Measurements from ENCODE around the gene PRPF31. TPM values are rescaled to one million over a fixed set of nuclear protein-coding genes. Genes with fewer than 3 reads are reported as not detected.
A peak's percentile ranks its signal among the peaks of the same experiment; 100 is the strongest.
"Not testable (repeated sequence)": the region's sequence is repeated elsewhere in the genome, so short reads cannot be mapped to it uniquely, and the experiment has no call there.

The PRPF31 gene
- total and polyA plus RNA-seq, 8 donors: 14.4 to 47.1 (median 21.0) TPM

DNA sequence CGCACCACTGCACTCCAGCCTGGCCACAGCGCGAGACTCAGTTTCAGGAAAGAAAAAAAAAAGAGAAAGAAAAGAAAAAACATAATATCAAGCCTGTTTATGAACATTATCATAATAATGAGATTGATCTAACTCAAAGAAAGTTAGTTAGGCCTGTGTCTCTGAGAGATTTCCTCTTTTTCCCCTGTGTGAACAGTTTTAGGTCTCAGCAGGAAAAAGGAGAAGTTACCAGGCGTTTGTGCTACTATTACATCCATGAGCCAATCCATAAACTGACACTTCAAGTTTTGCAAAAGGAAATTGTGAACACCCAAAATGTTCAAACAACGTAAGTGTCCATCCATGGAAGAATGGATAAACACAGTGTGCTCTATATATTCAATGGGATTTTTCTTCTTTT, 38.2 kb upstream of the PRPF31 start:
- ATAC-seq (no peak), DNase-seq (no peak), FAIRE-seq (no peak)
- Histone ChIP-seq H3K36me3 (no peaks in the 10 kb centered on the region), H3K27me3 (no peaks in the 10 kb centered on the region), H3K27ac (no peak overlapping the region), H3K4me1 (no peaks in the 10 kb centered on the region), H3K4me3 (no peak overlapping the region), H3K9me3 (no peaks in the 10 kb centered on the region)
- 64 to 76% methylated on average over 5 of the region's 5 CpGs for WGBS, 2 donors
- no peak for TF ChIP-seq CTCF (IDR thresholded peaks at IDR 0.05)
- intact Hi-C loops (cut with DNase I): no loop called here

DNA sequence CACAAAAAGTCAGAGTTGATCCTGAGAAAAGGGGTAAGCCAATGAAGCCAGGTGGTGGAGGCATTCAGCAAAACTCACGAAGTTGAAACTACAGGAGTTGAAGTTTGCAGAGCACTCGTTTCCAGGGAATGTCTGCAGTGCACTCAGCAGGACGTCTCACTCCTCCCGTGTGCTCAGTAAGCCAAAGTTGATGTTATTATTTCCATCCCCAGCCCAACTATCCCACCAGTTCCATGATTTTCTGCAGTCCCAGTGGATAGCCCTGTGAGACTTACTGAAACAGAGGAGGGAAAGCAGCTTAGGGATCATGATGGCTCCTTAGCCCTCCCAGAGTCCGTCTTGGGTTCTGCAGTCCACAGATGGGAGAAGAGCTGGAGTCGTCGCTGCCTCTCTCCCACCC, 34.5 kb upstream of the PRPF31 start, which contains the start of gene TARM1:
TSS of gene TARM1 (minus strand) at position 334 of the 400 bp plus-strand sequence. CDS start at position 309, 25 bp downstream.
- Histone ChIP-seq H3K36me3 (no peaks in the 10 kb centered on the region), H3K4me3 (no peak within 1 kb of the TSS), H3K4me1 (no peaks in the 10 kb centered on the region), H3K27ac (no peak within 1 kb of the TSS), H3K27me3 (no peaks in the 10 kb centered on the region), H3K9me3 (no peaks in the 10 kb centered on the region)
- 58 to 73% methylated on average over 7 of the region's 7 CpGs for WGBS, 2 donors
- intact Hi-C loops (cut with DNase I): no loop called here
- DNase-seq (no peak), FAIRE-seq (no peak), ATAC-seq (no peak)
- TF ChIP-seq CTCF (IDR thresholded peaks at IDR 0.05): no peak

DNA sequence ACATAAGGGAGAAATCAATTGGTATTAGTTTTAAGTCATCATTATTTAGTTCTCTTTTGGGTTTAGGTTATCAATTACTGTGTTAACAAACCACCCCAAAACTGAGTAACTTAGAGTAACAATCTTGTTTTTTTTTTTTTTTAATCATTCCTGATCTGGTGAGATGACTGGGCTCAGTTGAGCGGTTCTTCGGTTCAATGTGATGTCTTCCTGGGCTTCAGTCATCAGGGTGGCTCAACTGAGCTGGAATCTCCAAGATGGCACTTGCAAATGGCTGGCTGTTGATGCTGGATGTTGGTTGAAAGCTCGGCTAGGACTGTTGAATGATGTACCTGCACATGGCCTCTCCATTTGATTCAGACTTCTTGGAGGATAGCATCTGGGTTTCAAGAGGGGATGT, 31.1 kb upstream of the PRPF31 start:
- no peak overlapping the region for H3K27ac ChIP-seq
- WGBS, 2 donors: 78 to 81% methylated on average over 3 of the region's 3 CpGs
- TF ChIP-seq CTCF (IDR thresholded peaks at IDR 0.05): no peak
- DNase-seq: no peak
- H3K4me1 ChIP-seq: no peaks in the 10 kb centered on the region
- H3K9me3 ChIP-seq: no peaks in the 10 kb centered on the region
- no peak for FAIRE-seq
- ATAC-seq: no peak
- no peaks in the 10 kb centered on the region for H3K27me3 ChIP-seq
- intact Hi-C loops (cut with DNase I): no loop called here
- H3K4me3 ChIP-seq: no peak overlapping the region
- no peaks in the 10 kb centered on the region for H3K36me3 ChIP-seq

- intact Hi-C loops (cut with DNase I): no loop called here
- H3K9me3 ChIP-seq: no peaks in the 10 kb centered on the region
- no peaks in the 10 kb centered on the region for H3K4me1 ChIP-seq
- no peak for TF ChIP-seq CTCF (IDR thresholded peaks at IDR 0.05)
- ATAC-seq (no peak), FAIRE-seq (no peak), DNase-seq (no peak)
- no peaks in the 10 kb centered on the region for H3K36me3 ChIP-seq
- WGBS, 2 donors: 79 to 84% methylated on average over 17 of the region's 17 CpGs
- H3K27me3 ChIP-seq: peaks cover 0 to 4% (median 0%) of the 10 kb centered on the region in 4 donors
- H3K4me3 ChIP-seq: no peak overlapping the region
- no peak overlapping the region for H3K27ac ChIP-seq
These were observed 21.0 kb upstream of the PRPF31 start for GRCh38 chr19:54094426-54095000.

GRCh38 chr19:54095136-54095858, 20.3 kb upstream of the PRPF31 start:
- no peaks in the 10 kb centered on the region for H3K36me3 ChIP-seq
- intact Hi-C loops (cut with DNase I): no loop called here
- WGBS, 2 donors: 73 to 82% methylated on average over 20 to 22 of the region's 22 CpGs
- no peak overlapping the region for H3K27ac ChIP-seq
- FAIRE-seq: no peak
- H3K4me1 ChIP-seq: no peaks in the 10 kb centered on the region
- H3K27me3 ChIP-seq: peaks cover 0 to 4% (median 0%) of the 10 kb centered on the region in 4 donors
- H3K9me3 ChIP-seq: no peaks in the 10 kb centered on the region
- no peak for TF ChIP-seq CTCF (IDR thresholded peaks at IDR 0.05)
- DNase-seq: peak in 1 of 6 donors; percentile 29
- peak overlapping the region in 2 of 4 donors; percentile 26 to 41 for H3K4me3 ChIP-seq
- peak in 1 of 4 donors; percentile 7 for ATAC-seq

DNA sequence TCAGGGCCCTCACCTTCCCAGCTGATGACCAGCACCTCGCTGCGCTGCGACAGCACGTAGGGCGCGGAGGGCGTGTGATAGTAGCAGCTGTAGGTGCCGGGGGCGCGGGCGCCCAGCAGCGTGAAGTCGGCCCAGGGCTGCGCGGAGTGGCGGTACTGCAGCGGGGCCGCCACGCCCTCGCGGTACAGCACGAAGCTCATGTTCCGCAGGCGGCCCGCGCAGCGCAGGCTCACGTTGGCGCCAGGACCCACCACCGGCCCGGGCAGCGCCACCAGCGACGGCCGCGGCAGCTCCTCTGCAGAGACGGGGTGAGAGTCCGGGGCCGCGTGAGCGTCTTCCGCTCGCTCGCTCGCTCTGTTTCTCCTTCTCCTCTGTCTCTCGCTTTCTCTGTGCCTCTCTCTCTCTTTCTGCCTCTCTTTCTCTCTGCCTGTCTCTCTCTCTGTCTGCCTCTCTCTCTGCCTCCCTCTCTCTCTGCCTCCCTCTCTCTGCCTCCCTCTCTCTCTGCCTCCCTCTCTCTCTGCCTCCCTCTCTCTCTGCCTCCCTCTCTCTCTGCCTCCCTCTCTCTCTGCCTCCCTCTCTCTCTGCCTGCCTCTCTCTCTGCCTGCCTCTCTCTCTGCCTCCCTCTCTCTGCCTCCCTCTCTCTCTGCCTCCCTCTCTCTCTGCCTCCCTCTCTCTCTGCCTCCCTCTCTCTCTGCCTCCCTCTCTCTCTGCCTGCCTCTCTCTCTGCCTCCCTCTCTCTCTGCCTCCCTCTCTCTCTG, 19.5 kb upstream of the PRPF31 start:
- DNase-seq (peak in 3 of 6 donors; percentile 35 to 79 (median 71)), ATAC-seq (peak; percentile 76 to 88 (median 85))
- H3K27me3 ChIP-seq; H3K36me3 ChIP-seq; H3K4me1 ChIP-seq; intact Hi-C loops (cut with DNase I); FAIRE-seq; H3K9me3 ChIP-seq; H3K27ac ChIP-seq: not testable (repeated sequence)
- 1% methylated on average over 40 to 46 of the region's 46 CpGs for WGBS, 2 donors
- H3K4me3 ChIP-seq: peak overlapping the region in 2 of 4 donors; percentile 26 to 41
